ENCODE data around the gene RNU6-9. TPM values are rescaled to one million over a fixed set of nuclear protein-coding genes. Genes with fewer than 3 reads are reported as not detected.

The RNU6-9 gene
- total RNA-seq, 6 experiments from 2014 or later: not detected

GRCh38 chr19:866769-867300 is 26.4 kb upstream of the RNU6-9 start:
- 87% methylated on average over 29 of the region's 38 CpGs for WGBS (ENCODE audit: insufficient coverage, low coverage, low lambda C conversion rate, missing lambda C conversion rate)
- DNase-seq: peak in 1 of 3 donors; percentile 23
- Histone ChIP-seq H3K9me3 (no peaks in the 10 kb centered on the region), H3K36me3 (peaks cover 0 to 18% (median 2%) of the 10 kb centered on the region in 4 donors), H3K27ac (no peak overlapping the region), H3K4me1 (no peaks in the 10 kb centered on the region), H3K4me3 (no peak overlapping the region), H3K27me3 (no peaks in the 10 kb centered on the region)
- no peak for ATAC-seq
- TF ChIP-seq POLR2A (IDR thresholded peaks at IDR 0.05) (no peak), CTCF (IDR thresholded peaks at IDR 0.05) (no peak)
- intact Hi-C loops (cut with DNase I): loop anchor here in 1 of 2 donors (5.0 to 10.0 kb wide), 2 partner anchors 50 to 102 kb away; partner anchors contain the start of gene KISS1R

GRCh38 chr19:867301-867793 is 25.9 kb upstream of the RNU6-9 start:
- Histone ChIP-seq H3K4me1 (no peaks in the 10 kb centered on the region), H3K36me3 (peaks cover 0 to 18% (median 2%) of the 10 kb centered on the region in 4 donors), H3K4me3 (no peak overlapping the region), H3K27ac (no peak overlapping the region), H3K27me3 (no peaks in the 10 kb centered on the region), H3K9me3 (no peaks in the 10 kb centered on the region)
- peak in 1 of 3 donors; percentile 45 for DNase-seq
- no peak for ATAC-seq
- intact Hi-C loops (cut with DNase I): loop anchor here in 1 of 2 donors (5.0 to 10.0 kb wide), 2 partner anchors 50 to 103 kb away; partner anchors contain the start of gene KISS1R
- 20% methylated on average over 1 of the region's 16 CpGs for WGBS (ENCODE audit: insufficient coverage, low coverage, low lambda C conversion rate, missing lambda C conversion rate)
- TF ChIP-seq CTCF (IDR thresholded peaks at IDR 0.05) (no peak), POLR2A (IDR thresholded peaks at IDR 0.05) (no peak)

GRCh38 chr19:867855-868457 is 25.3 kb upstream of the RNU6-9 start:
- WGBS (ENCODE audit: insufficient coverage, low coverage, low lambda C conversion rate, missing lambda C conversion rate): no CpG with 5 or more reads among the region's 39 CpGs
- DNase-seq (peak in 1 of 3 donors; percentile 17), ATAC-seq (no peak)
- Histone ChIP-seq H3K9me3 (no peaks in the 10 kb centered on the region), H3K4me1 (no peaks in the 10 kb centered on the region), H3K27me3 (no peaks in the 10 kb centered on the region), H3K27ac (no peak overlapping the region), H3K4me3 (no peak overlapping the region), H3K36me3 (peaks cover 0 to 18% (median 2%) of the 10 kb centered on the region in 4 donors)
- intact Hi-C loops (cut with DNase I): loop anchor here in 1 of 2 donors (5.0 to 10.0 kb wide), 2 partner anchors 49 to 103 kb away; partner anchors contain the start of gene KISS1R
- TF ChIP-seq POLR2A (IDR thresholded peaks at IDR 0.05): no peak
- TF ChIP-seq CTCF (IDR thresholded peaks at IDR 0.05): no peak

GRCh38 chr19:868458-869244 is 24.6 kb upstream of the RNU6-9 start:
- peak in 1 of 3 donors; percentile 17 for DNase-seq

More at GRCh38 chr19:868458-869244, 24.6 kb upstream of the RNU6-9 start:
- Histone ChIP-seq H3K9me3 (no peaks in the 10 kb centered on the region), H3K4me1 (no peaks in the 10 kb centered on the region), H3K4me3 (no peak overlapping the region), H3K27ac (no peak overlapping the region), H3K27me3 (no peaks in the 10 kb centered on the region), H3K36me3 (peaks cover 0 to 20% (median 2%) of the 10 kb centered on the region in 4 donors)
- no peak for ATAC-seq
- TF ChIP-seq CTCF (IDR thresholded peaks at IDR 0.05) (no peak), POLR2A (IDR thresholded peaks at IDR 0.05) (no peak)
- WGBS (ENCODE audit: insufficient coverage, low coverage, low lambda C conversion rate, missing lambda C conversion rate): 88% methylated on average over 15 of the region's 34 CpGs
- intact Hi-C loops (cut with DNase I): loop anchor here in 1 of 2 donors (5.0 to 10.0 kb wide), 2 partner anchors 49 to 104 kb away; partner anchors contain the start of gene KISS1R
